Heart right ventricle (tissue), 16 donors: Measurements from ENCODE around the gene DGLUCY. TPM values are rescaled to one million over a fixed set of nuclear protein-coding genes. Genes with fewer than 3 reads are reported as not detected.

Experiments
- ATAC-seq, 8 donors: fragments of 200-7000 bp; cut with Tn5 transposase; one replicate each; pipeline ENCODE4 v1.9.1; 2020; ENCODE audit warnings: mild to moderate bottlenecking in 8 of 8, moderate library complexity in 8 of 8, moderate number of reproducible peaks in 1 of 8
- DNase-seq, 2 donors: peaks; one replicate each; pipeline ENCODE4 v3.0.0-alpha.2; 2020
- H3K27ac ChIP-seq, 10 donors: fragments of 200-600 bp; sonication (generic) in 2 of 10; one replicate each; pipeline versions ENCODE4 v1.5.0 to v1.8.0; 2020 to 2022; ENCODE audit warnings: mild to moderate bottlenecking in 3 of 10
- H3K27me3 ChIP-seq, 7 donors: fragments of 200-600 bp; one replicate each; pipeline ENCODE4 v1.8.0; 2021 to 2022; ENCODE audit warnings: mild to moderate bottlenecking in 2 of 7
- H3K36me3 ChIP-seq, 9 donors: fragments of 200-600 bp; sonication (generic) in 1 of 9; one replicate each; pipeline versions ENCODE4 v1.5.0 to v1.8.0; 2020 to 2022; ENCODE audit warnings: mild to moderate bottlenecking in 2 of 9
- H3K4me1 ChIP-seq, 9 donors: fragments of 200-600 bp; sonication (generic) in 1 of 9; one replicate each; pipeline versions ENCODE4 v1.5.0 to v1.8.0; 2020 to 2022; ENCODE audit warnings: mild to moderate bottlenecking in 4 of 9
- H3K4me3 ChIP-seq, 10 donors: fragments of 200-600 bp; sonication (generic) in 2 of 10; one replicate each; pipeline versions ENCODE4 v1.5.0 to v1.8.0; 2020 to 2022; ENCODE audit warnings: mild to moderate bottlenecking in 7 of 10, moderate library complexity in 2 of 10
- H3K9me3 ChIP-seq, 11 donors: fragments of 200-600 bp in 10 of 11; sonication (generic) in 2 of 11; one replicate each; pipeline versions ENCODE4 v1.5.0 to v1.8.0; 2013 to 2022; ENCODE audit warnings: mild to moderate bottlenecking in 2 of 11, control low read depth in 1 of 11, moderate library complexity in 1 of 11
- CTCF ChIP-seq, 9 donors: fragments of 200-600 bp; sonication (generic) in 2 of 9; IDR thresholded peaks; one replicate each; pipeline versions ENCODE4 v1.5.0 to v1.8.0; 2021 to 2022; ENCODE audit warnings: antibody characterized with exemption in 9 of 9, mild to moderate bottlenecking in 5 of 9, moderate library complexity in 1 of 9
- WGBS, 2 donors: extraction: QIAGEN DNeasy Blood & Tissue Kit; methylation state at CpG; one replicate each; pipeline ENCODE4 v1.1.7; 2013; ENCODE audit warnings: inconsistent platforms in 1 of 2; 5-methylcytosine and 5-hydroxymethylcytosine counted together
- intact Hi-C, 10 donors: fragments of 100-400 bp; cut with DNase I; formaldehyde crosslinking; loops; one replicate each; pipeline versions ENCODE4 v1.11.1 to v1.14.2; 2022
- polyA plus RNA-seq, 2 donors: library from polyadenylated mRNA; stranded (reverse); fragments of 200-250 nt; gene quantifications; one replicate each; pipeline ENCODE4 v1.2.3, GENCODE V29; 2013
- total RNA-seq, 10 donors: library from RNA; stranded (reverse); fragmentation: NEBNext Ultra II Directional in 3 of 10; extraction: Animal tissue kit (Norgen Biotek cat#: 25700) in 3 of 10; gene quantifications; one replicate each; pipeline versions ENCODE4 v1.2.1 to v1.2.4, GENCODE V29; 2021 to 2023
- donor health status: Arrhythmogenic right ventricular cardiomyopathy.
- donor health status: ischemic (EF 13 %, LVEDD 7.1; RV severe dilation, severe dysfunction).
- donor health status: healthy with polysubstance abuse.
- donor health status: DM: no; HTN: yes; CAD: no.
- donor health status: DM: no; HTN: no; CAD: no.
- donor health status: ischemic (EF 25% LVEDD 6.9; RV normal size, moderate dysfunction).
- donor health status: ischemic (EF 25% LVEDD 5.7; RV mildly dilated, moderate dysfunction).
- donor health status: healthy.
- donor health status: DM: yes; HTN: yes; CAD: no.
- donor health status: Ischemic cardiomyopathy.
- donor health status: ischemic (EF 35%, LVEDD 5.7; RV mildly dilated, moderate dysfunction).
- donor health status: nonischemic (EF 11% LVEDD 7.7; RV severe dilation, severe dysfunction).
- donor health status: DM: yes; HTN: yes; CAD: no.
- donor health status: PGD.
- donor health status: ischemic (EF 29% LVEDD 5.4; RV normal size, mild dysfunction).
- donor health status: nonischemic (EF 23%, LVEDD 6.1; RV moderate dilation, normal function).

The DGLUCY gene
- total and polyA plus RNA-seq, 12 donors = 43.5 to 270 (median 201) TPM

- WGBS, 2 donors = 97% methylated on average over 13 of the region's 13 CpGs
- ATAC-seq (no peak), DNase-seq (no peak)
- Histone ChIP-seq H3K36me3 (peaks cover 4 to 96% (median 79%) of the 10 kb centered on the region in 9 donors), H3K9me3 (no peaks in the 10 kb centered on the region), H3K27ac (no peak overlapping the region), H3K4me3 (no peak overlapping the region), H3K4me1 (no peaks in the 10 kb centered on the region), H3K27me3 (no peaks in the 10 kb centered on the region)
- intact Hi-C loops = no loop called here
- TF ChIP-seq CTCF (IDR thresholded peaks at IDR 0.05) = no peak
Measured at GRCh38 chr14:91187271-91187670, 73.4 kb downstream of the DGLUCY start.

- TF ChIP-seq CTCF (IDR thresholded peaks at IDR 0.05) = no peak
- DNase-seq (no peak), ATAC-seq (no peak)
- no peaks in the 10 kb centered on the region for H3K27me3 ChIP-seq
- no peak overlapping the region for H3K27ac ChIP-seq
- H3K4me3 ChIP-seq = no peak overlapping the region
- no peaks in the 10 kb centered on the region for H3K9me3 ChIP-seq
- peaks cover 0 to 6% (median 0%) of the 10 kb centered on the region in 9 donors for H3K4me1 ChIP-seq
- intact Hi-C loops = no loop called here
- 94 to 98% methylated on average over 9 of the region's 9 CpGs for WGBS, 2 donors
- peaks cover 4 to 98% (median 62%) of the 10 kb centered on the region in 9 donors for H3K36me3 ChIP-seq
Measured at GRCh38 chr14:91190853-91191252, 77.0 kb downstream of the DGLUCY start.

- intact Hi-C loops = no loop called here
- Histone ChIP-seq H3K4me3 (no peak overlapping the region), H3K9me3 (no peaks in the 10 kb centered on the region), H3K4me1 (peaks cover 0 to 6% (median 0%) of the 10 kb centered on the region in 9 donors), H3K27me3 (no peaks in the 10 kb centered on the region), H3K36me3 (peaks cover 4 to 98% (median 42%) of the 10 kb centered on the region in 9 donors), H3K27ac (no peak overlapping the region)
- TF ChIP-seq CTCF (IDR thresholded peaks at IDR 0.05) = no peak
- 73 to 79% methylated on average over 12 of the region's 12 CpGs for WGBS, 2 donors
- ATAC-seq (peak in 6 of 8 donors; percentile 14 to 71 (median 48)), DNase-seq (no peak)
Measured at GRCh38 chr14:91193069-91193468, 79.2 kb downstream of the DGLUCY start.

- Histone ChIP-seq H3K27me3 (no peaks in the 10 kb centered on the region), H3K4me1 (peaks cover 0 to 6% (median 0%) of the 10 kb centered on the region in 9 donors), H3K4me3 (no peak overlapping the region), H3K36me3 (peaks cover 0 to 100% (median 40%) of the 10 kb centered on the region in 9 donors), H3K9me3 (no peaks in the 10 kb centered on the region), H3K27ac (no peak overlapping the region)
- no peak for TF ChIP-seq CTCF (IDR thresholded peaks at IDR 0.05)
- DNase-seq (no peak), ATAC-seq (no peak)
- 95% methylated on average over 10 of the region's 10 CpGs for WGBS, 2 donors
- intact Hi-C loops = no loop called here
Measured at GRCh38 chr14:91195881-91196280, 82.0 kb downstream of the DGLUCY start.
